ENCODE results near the gene NFIC. TPM values are rescaled to one million over a fixed set of nuclear protein-coding genes. Genes with fewer than 3 reads are reported as not detected.

NFIC gene
- polyA plus RNA-seq, 1 donor = 20.0 TPM

DNA sequence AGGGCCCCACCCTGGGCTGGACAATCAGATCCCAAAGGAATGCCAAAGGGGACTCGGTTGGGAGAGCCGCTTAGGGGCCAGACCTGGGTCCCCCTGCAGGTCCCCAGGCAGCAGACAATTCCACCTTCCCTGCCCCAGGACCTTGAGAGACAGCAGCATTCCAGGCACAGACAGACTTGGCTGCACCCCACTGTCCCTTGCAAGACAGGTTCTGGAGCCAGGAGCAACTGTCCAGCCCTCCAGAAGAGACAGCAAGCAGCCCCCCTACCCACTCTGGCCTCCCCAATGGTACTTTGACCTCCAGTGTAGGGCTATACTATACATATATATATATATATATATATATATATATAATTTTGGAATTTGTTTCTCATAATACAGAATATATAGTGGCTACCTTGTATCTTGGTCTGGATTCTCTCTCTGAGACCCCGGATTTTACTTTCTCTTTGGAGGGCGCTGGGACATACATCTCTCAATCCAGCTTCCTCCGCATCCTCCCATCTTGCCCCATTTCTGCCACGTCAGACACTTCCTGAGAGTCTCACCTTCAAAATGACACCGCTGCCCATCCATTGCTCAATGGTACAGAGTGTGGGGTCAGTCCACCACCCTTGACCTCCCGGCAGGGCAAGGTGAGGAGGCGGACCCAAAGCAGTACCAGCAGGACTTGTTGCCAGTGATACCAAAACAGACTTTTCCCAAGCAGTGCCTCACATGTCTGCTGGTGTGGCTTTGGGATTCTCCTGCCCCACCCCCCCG lies 101.2 kb downstream of the NFIC start:
- no peak for DNase-seq

DNA sequence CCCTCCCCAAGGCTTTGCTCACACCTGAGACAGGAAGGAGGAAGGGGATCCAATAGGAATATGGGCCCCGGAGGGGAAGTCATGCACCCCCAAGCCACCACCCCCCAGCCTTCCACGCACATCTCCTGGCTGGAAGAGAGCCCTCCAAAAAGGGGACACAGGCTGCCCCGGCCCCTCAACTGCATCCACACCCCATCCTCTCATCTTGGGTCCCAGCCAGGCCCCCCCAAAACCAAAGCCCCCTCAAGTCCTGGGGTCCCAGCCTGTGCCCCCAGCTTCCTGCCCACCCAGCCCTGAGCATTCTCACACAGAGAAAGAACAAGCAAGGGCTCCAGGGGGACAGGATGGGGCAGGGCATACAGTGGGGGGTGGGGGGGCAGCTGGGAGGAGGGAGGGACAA lies 101.8 kb downstream of the NFIC start:
- no peak for DNase-seq

DNA sequence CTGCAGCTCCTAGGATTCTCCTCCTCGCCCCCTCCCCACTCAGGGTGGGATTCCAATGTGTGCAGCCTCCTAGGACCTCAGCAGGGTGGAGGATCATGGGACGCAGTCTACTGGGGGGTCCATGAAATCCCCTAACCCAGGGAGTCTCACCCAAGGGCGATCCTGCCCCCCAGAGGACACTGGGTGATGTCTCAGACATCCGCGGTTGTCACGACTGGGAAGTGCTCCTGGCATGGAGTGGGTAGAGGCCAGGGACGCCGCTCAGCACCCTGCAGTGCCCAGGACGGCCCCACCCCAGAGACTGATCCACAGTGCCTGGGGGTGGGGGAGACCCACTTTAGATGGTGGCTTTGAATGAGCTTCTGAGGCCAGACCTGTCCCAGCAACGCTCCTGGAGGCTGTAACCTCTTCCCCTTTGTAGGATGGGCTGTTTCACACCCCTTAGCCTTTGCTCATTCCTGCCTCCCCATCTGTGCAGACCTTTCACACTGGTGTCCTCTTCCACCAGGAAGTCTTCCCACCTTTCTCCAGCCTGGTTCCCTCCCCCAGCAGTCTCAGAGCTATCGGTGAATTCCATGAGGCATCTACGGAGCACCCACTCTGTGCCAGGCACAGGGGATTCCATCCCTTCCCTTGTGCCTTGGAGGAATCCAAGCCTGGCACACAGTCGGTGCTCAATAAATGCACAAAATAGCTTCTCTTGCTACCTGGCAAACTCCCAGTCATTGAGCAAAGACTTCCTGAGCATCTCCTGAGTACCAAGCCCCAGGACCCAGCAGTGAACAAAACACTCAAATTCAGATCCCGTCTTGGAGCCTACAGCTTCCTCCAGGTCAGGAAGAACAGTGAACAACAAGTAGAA lies 103.5 kb downstream of the NFIC start:
- no peak for DNase-seq

DNA sequence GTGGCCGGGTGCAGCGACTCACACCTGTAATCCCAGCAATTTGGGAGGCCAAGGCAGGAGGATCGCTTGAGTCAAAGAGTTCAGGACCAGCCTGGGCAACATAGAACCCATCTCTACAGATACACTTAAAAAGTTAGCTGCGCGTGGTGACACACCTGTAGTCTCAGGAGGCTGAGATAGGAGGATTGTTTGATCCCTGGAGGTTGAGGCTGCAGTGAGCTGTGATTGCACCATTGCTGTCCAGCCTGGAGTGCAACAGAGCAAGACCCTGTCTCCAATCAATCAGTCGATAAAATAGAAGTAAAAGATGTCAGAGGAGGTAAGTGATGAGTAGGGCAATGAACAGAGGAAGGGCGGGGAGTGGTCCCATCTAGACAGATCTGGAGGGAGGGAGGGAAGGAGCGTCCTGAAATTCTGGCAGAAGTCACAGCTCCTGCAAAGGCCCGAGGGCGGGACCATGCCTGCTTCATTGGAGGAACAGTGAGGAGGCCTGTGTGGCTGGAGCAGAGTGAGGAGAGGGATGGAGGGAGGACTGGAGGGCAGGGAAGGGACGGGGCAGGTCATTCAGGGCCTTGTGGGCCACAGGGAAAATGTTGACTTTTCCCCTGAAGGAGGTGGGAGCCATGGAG lies 104.2 kb downstream of the NFIC start:
- DNase-seq = no peak

DNA sequence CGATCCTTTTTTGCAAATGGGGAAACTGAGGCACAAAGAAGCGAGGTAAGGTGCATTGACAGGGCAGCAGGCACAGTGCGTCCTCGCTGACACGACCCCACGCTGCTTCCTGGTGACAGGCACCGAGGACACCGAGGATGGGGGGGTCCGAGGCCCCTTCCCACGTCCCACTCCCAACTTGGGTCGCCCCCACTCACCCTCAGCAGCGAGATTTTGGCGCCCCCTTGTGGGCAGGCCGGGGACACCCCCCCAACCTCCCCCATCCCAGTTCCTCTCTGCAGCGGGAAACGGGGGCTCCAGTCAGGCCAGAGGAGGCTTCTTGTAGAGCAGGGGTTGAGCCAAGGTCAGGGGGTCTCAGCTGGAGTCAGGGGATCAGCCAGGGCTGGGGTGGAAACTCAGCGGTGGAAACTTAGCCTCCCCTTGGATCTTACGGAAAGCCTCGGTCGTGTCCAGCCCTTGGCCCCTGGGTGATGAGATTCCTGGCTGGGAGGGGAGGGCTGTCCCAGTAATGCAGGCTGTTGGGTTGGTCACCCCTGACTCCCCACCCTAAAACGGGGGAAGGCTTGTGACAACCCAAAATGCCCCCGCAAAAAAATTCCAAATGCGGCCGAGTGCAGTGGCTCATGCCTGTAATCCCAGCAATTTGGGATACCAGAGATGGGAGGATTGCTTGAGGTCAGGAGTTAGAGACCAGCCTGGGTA lies 105.7 kb downstream of the NFIC start:
- DNase-seq = no peak

DNA sequence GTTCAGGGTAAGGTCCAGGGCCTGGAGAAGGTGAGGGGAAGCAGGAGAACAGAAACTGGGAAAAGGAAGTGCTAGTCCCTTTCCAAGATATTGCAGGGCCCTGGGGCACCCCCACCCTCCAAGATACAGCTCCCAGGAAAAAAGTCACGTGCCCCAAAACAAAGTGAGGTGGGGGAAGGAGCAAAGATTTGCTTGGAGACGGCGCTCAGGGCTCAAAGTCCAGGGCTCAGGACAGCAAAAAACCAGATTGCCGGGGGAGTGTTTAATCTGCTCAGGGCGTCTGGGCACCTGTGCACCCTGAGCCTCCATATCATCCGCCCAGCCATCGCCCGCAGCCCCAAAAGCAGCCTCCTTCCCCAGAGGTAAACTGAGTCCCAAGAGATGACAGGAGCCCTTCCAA lies 107.6 kb downstream of the NFIC start:
- no peak for DNase-seq

DNA sequence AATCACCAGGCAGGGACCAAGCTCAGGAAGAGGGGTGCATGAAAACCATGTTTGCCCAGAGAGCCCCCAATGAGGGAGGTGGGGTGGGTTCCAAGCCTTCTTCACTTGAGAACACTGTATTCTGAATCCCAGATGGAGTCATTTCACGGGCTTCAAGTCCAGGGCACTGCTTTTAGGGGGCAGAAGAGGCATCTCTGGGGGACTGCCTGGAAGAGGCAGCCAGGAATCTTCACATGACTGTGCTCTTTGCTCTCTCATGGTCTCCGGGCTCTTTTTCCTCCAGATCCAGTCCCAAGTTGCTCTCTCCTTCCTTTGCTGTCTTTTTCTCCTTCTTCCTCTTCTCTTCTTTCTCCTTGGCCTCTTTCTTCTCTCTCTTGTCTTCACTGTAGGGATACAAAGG lies 108.2 kb downstream of the NFIC start:
- no peak for DNase-seq

DNA sequence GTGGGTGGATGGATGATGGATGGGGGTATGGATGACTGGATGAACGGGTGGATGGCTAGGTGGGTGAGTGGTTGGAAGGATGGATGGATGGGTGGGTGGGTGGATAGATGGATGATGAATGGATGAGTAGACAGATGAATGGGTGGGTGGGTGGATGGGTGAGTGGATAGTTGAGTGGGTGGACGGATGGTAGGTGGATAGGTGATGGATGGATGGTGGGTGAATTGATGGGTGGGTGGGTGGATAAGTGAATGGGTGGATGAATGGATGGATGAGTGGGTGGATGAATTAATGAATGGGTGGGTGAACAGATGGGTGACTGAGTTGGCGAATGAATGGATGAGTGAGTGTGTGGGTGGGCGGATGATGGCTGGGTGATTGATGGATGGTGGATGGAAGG lies 109.1 kb downstream of the NFIC start:
- DNase-seq = no peak

DNA sequence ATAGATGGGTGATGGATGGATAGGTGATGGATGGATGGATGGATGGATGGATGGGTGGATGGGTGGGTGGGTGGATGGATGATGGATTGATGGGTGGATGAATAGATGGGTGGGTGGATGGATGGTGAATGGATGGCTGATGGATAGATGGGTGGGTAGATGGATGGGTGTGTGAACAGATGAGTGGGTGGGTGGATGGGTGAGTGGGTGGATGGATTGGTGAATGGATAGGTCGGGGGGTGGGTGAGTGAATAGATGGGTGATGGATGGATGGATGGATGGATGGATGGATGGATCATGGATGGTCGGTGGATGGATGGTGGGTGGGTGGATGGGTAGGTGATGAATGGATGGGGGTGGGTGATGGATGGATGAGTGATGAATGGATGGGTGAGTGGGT lies 110.4 kb downstream of the NFIC start:
- no peak for DNase-seq

DNA sequence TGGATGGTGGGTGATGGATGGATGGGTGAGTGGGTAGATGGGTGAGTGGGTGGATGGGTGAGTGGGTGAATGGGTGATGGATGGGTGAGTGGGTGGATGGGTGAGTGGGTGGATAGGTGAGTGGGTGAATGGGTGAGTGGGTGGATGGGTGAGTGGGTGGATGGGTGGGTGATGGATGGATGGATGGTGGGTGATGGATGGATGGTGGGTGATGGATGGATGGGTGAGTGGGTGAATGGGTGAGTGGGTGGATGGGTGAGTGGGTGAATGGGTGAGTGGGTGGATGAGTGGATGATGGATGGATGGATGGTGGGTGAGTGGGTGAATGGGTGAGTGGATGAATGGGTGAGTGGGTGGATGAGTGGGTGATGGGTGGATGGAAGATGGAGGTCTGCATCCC lies 111.1 kb downstream of the NFIC start:
- no peak for DNase-seq

DNA sequence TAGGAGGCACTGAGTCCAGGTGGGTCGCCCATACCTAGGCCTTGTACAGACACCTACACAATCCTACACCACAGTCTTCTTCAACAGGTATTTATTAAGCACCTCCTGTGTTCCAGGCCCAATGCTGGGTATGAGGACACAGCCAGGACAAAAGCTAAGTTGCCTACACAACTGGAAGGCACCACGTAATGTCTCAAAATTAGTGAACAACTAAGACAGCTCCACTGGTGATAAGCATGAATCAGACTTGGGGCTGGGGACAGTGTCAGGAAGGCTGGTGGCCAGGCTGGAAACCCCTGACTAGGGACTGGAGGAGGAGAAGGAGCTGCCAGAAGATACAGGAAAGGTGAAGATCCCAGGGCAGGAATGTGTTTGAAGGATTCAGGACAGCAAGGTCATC lies 111.6 kb downstream of the NFIC start:
- no peak for DNase-seq

DNA sequence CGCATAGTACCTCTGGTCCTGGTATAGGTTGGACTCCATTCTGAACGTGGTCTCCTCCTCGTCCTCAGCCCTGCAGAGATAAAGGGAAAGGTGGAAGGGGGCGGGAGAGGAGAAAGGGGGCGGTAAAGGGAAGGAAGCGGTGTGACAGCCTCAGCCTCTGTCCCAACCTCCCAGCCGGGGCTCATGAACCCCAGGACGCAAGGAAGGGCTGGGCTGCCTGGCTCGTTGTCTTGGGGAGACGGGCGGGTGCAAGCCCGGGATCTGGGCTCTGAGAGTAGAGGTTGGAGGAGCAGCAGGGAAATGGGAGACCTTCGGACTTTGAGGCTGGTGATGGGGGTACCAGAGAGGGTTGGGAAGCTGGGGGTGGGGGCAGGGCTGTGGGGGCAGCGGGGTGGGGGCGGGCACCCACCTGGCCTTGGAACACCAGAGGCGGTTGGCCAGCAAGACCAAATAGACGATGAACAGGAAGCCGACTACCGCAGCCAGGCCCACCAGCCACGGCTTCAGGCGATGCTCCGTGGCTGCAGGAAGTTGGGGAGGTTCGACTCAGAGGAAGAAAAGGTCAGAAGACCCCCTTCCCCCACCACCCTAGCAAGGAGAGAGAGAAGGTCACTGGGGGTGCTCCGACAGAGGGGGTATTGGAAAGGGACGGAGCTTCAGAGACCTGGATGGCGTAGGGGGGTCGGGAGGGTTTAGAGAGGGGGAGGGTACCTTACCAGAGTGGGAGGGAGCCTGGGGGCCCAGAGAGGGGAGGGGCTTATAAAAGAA lies 112.2 kb downstream of the NFIC start:
- no peak for DNase-seq

DNA sequence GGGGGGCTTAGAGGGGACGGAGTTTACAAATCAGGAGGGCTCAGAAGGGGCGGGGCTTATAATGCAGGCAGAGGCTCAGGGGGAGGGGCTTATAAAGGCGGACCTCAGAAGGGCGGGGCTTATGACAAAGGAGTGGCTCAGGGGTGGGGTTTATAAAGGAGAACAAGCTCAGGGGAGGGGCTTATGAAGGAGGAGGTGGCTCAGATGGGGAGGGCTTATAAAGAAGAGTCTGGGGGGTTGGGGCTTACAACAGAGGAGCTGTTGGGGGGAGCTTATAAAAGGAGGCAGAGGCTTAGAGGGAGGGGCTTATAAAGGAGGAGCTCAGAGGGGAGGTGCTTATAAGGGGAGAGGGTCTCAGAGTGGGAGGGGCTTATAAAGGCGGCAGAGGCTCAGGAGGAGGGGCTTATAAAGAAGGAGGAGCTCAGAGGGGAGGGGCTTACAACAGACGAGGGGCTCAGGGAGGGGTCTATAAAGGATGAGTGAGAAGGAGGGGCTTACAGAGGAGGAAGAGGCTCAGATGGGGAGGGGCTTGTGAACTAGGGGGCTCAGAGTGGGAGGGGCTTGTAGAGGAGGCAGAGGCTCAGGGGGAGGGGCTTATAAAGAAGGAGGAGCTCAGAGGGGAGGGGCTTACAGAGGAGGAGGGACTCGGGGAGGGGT lies 112.9 kb downstream of the NFIC start:
- no peak for DNase-seq

DNA sequence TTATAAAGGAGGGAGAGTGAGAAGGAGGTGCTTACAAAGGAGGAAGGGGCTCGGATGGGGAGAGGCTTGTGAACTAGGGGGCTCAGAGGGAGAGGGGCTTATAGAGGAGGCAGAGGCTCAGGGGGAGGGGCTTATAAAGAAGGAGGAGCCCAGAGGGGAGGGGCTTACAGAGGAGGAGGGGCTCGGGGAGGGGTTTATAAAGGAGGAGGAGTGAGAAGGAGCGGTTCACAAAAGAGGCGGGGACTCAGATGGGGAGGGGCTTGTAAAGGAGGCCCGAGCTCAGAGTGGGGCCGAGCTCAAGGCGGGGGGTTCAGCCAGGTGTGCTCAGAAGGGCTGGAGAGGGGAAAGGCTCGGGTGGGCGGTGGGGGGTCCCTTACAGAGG lies 113.4 kb downstream of the NFIC start:
- no peak for DNase-seq

DNA sequence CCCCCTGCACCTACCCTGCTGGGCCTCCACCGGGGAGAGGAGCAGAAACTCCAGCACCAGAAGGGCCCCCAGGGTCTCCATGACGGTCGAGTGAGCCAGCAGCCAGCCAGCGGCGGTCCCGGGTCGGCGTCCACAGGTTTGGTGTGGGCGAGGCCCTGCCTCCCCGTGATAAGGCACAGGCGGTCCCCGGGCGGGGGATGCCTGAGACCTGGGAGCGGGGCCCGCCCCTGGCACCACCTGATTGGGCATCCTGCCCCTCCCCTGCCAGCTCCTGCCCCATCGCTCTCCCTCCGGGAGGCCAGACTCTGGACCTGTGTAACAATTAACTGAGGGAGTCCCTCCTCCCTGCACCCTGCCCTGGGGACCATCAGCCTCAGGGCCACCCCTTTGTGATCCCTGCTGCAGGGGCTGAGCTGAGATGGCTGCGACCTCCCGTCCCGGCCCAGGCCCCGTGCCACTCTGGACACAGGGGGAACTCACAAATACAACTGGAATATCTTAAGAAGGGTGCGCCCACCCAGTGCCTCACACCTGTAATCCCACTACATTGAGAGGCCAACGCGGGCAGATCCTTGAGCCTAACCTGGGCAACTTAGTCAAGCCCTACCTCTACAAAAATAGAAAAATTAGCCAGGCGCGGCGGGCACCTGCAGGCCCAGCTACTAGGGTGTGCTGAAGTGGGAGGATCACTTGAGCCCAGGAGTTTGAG lies 114.2 kb downstream of the NFIC start, which contains the start of gene SMIM24:
SMIM24 (minus strand) TSS at position 143 of the 709 bp plus-strand sequence; CDS start at position 81, 62 bp downstream.
- no peak for DNase-seq

DNA sequence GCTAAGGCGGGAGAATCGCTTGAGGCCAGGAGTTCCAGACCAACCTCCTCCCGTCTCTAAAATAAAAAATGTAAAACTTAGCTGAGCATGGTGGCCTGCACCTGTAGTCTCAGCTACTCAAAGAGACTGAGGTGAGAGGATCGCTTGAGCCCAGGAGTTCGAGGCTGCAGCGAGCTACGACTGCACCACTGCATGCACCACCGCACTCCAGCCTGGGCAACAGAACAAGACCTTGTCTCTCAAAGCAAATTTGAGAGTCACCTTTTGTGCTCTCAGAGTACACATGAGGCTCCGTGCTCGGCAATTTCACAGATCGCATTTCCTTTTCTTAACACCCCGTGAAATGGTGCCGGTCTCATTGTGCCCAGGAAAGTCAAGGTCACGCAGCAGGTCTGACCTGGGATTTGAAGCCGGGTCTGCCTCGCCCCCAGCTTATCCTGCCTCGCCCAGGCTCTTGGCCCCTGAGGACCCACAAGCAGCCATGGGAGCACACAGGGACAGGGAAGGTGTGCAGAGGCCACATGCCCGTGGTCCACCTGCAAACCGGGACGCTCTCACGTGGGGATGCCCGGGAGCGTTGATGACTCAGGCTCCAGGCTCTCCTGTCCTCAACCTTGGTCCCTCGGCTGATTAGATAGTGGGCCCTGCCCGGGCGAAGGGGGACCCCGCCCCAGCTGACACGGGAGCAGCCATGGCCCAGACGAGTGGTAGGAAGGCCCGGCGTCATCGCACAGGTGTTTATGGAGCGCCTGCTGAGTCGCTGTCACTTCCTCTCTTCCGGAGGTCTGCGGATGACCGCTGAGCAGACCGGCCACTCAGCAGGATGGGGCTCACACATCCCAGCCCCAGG lies 115.1 kb downstream of the NFIC start:
- DNase-seq = no peak

DNA sequence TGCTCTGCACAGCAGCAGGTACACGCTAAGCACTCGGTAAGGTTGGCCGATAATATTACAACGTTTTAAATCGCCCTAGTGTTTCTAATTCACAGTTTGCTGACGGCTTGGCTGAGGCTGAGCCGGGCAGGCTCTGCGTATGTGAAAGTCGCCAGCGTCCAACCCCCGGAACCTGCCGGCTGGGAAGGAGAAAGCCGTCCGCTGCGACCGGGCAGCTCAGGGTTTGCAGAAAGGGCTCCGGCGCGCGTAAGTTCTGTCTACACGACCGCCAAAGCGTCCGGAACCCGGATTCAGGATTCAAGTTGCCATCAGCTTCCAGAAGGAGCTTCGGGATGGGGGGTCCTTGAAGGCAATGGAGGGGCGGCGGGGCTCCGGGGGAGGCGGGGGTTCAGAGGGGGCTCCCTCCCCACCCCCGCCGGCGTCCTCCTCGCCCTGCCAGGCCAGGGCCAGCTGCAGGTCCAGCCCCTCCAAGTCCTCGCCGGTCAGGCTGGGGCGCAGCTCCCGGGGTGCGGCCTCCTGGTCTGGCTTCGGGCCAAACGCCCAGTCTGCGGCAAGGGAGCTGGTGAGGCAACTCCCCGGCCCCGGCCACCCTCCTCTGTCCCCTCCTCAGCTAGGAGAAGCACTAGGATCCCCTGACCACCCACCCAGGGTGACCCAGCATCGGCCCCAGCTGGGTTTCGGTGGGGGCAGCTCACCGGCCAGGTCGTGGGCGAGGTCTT lies 116.3 kb downstream of the NFIC start:
- DNase-seq = no peak

DNA sequence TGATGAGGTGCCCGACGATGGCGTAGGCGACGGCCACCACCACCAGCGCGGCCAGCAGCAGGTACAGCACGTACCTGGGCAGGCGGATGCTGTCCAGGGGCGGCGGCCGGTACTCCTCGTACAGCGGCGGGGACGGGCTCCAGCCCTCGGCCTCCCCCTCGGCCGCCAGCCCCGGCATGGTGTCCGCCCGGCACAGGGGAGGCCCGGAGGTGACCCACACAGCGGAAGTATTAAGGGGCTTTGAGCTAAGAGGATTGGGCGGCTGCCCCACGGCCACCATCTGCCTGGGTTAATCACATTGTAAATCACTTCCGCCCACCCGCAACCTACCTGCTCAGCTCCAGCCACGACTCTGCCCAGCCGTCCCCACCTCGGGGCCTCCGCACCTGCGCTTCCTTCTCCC lies 116.8 kb downstream of the NFIC start, which contains the start of gene SMIM44:
SMIM44 (minus strand) TSS at position 216 of the 403 bp plus-strand sequence; CDS start at position 178, 38 bp downstream.
- DNase-seq = no peak
